GM21423 (cell line): ENCODE data around the gene UCHL3.

ENCODE experiments used
- ATAC-seq: cut with Tn5 transposase; IDR thresholded peaks from one replicate; pipeline ENCODE4 v1.9.1; 2021; ENCODE audit warnings: mild to moderate bottlenecking, moderate library complexity; ENCODE audit not compliant: unreplicated experiment

UCHL3 gene

GRCh38 chr13:75618308-75618707, 68.7 kb downstream of the UCHL3 start:
- ATAC-seq, result no peak

- ATAC-seq, result no peak
Observed at GRCh38 chr13:75620020-75620419, 70.4 kb downstream of the UCHL3 start.

- ATAC-seq, result no peak
Observed at GRCh38 chr13:75621147-75621546, 71.6 kb downstream of the UCHL3 start.

- ATAC-seq, result no peak
Observed at GRCh38 chr13:75628801-75629200, 79.2 kb downstream of the UCHL3 start.

- no peak for ATAC-seq
Observed at GRCh38 chr13:75633285-75633684, 83.7 kb downstream of the UCHL3 start.

GRCh38 chr13:75635101-75635827, 85.7 kb downstream of the UCHL3 start:
- ATAC-seq, result no peak

- peak; percentile 66 for ATAC-seq
Observed at GRCh38 chr13:75635828-75636435, 86.3 kb downstream of the UCHL3 start, which contains the start of gene LMO7. LMO7 (plus strand) TSS chr13:75636330; CDS start chr13:75636658, 328 bp downstream.

- ATAC-seq, result peak; percentile 50
Observed at GRCh38 chr13:75636436-75637180, 87.0 kb downstream of the UCHL3 start.

- ATAC-seq, result no peak
Observed at GRCh38 chr13:75637181-75637750, 87.7 kb downstream of the UCHL3 start.

- ATAC-seq, result no peak
Observed at GRCh38 chr13:75639454-75639853, 89.9 kb downstream of the UCHL3 start.

- ATAC-seq, result no peak
Observed at GRCh38 chr13:75641026-75641425, 91.4 kb downstream of the UCHL3 start.

- ATAC-seq, result no peak
Observed at GRCh38 chr13:75643182-75643581, 93.6 kb downstream of the UCHL3 start.

- ATAC-seq, result no peak
Observed at GRCh38 chr13:75643693-75644092, 94.1 kb downstream of the UCHL3 start.

- ATAC-seq, result no peak
Observed at GRCh38 chr13:75645141-75645540, 95.5 kb downstream of the UCHL3 start.

GRCh38 chr13:75647126-75647784, 97.7 kb downstream of the UCHL3 start:
- peak; percentile 74 for ATAC-seq

GRCh38 chr13:75648446-75648845, 98.9 kb downstream of the UCHL3 start:
- no peak for ATAC-seq

- no peak for ATAC-seq
Observed at GRCh38 chr13:75651013-75651412, 101.4 kb downstream of the UCHL3 start.

GRCh38 chr13:75652726-75653125, 103.1 kb downstream of the UCHL3 start:
- ATAC-seq, result no peak
